AG09319 (cell line): ENCODE data around the gene WASHC2C.
"Not testable (repeated sequence)": the region's sequence is repeated elsewhere in the genome, so short reads cannot be mapped to it uniquely, and the experiment has no call there.

Source experiments
- DNase-seq: peaks from one replicate; pipeline ENCODE4 v3.0.0-alpha.2; 2010; ENCODE audit warnings: low read depth; ENCODE audit errors: extremely low read depth

WASHC2C gene, protein sequence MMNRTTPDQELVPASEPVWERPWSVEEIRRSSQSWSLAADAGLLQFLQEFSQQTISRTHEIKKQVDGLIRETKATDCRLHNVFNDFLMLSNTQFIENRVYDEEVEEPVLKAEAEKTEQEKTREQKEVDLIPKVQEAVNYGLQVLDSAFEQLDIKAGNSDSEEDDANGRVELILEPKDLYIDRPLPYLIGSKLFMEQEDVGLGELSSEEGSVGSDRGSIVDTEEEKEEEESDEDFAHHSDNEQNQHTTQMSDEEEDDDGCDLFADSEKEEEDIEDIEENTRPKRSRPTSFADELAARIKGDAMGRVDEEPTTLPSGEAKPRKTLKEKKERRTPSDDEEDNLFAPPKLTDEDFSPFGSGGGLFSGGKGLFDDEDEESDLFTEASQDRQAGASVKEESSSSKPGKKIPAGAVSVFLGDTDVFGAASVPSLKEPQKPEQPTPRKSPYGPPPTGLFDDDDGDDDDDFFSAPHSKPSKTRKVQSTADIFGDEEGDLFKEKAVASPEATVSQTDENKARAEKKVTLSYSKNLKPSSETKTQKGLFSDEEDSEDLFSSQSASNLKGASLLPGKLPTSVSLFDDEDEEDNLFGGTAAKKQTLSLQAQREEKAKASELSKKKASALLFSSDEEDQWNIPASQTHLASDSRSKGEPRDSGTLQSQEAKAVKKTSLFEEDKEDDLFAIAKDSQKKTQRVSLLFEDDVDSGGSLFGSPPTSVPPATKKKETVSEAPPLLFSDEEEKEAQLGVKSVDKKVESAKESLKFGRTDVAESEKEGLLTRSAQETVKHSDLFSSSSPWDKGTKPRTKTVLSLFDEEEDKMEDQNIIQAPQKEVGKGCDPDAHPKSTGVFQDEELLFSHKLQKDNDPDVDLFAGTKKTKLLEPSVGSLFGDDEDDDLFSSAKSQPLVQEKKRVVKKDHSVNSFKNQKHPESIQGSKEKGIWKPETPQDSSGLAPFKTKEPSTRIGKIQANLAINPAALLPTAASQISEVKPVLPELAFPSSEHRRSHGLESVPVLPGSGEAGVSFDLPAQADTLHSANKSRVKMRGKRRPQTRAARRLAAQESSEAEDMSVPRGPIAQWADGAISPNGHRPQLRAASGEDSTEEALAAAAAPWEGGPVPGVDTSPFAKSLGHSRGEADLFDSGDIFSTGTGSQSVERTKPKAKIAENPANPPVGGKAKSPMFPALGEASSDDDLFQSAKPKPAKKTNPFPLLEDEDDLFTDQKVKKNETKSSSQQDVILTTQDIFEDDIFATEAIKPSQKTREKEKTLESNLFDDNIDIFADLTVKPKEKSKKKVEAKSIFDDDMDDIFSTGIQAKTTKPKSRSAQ (N-terminal part only)

DNA sequence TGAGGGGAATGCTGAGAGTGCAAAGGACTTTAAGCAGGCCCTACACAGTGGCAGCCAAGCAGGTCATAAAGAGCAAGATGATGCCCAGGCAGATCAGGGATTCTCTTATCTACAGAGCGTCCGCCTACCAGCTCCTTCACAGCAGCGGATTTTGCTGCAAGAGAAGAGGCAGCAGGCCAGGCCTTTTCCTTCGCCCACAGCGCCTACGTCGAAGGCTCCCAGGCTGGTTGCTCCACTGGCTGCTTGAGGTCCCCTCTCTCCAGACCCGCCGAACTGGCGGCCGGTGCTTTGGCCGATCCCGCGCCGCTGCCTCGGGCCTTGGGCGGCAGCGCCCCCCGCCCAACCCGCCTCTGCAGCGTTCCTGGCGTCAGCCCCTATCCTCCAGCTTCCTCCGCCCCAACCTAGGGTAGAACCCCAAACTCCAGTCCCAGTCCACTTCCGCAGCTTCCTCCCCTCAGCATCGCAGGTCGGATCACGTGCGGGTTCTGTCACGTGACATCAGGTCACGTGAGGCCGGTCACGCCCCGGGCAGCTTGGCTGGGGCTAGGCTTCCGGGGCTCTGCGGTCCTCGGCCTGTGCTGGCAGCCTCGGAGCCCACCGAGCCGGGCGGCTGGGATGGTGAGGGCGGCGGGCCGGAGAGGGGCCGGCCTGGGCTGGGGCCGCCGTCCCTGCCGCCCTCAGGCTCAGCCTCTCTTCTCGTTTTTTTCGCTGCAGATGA lies at the start of gene WASHC2C:
TSS of gene WASHC2C (plus strand) at position 564 of the 718 bp plus-strand sequence. CDS start at position 616, 52 bp downstream.
- not testable (repeated sequence) for DNase-seq

DNA sequence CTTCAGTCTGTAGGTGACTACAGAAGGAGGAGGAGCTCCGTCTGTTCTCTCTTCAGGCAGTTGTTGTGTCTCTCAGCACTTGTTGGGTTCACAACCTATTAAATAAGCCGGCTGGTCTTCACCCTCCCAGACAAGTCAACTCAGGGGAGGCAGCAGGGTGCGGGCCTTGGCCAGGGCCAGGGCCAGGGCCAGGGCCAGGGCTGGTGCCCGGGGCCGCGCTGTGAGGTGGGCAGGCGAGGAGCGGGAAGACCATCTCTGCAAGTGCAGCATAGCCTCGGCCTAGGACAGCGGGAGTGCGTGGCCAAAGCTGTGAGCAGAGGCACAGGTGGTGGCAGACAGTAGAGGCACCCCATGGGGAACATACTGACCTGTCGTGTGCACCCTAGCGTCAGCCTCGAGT lies 48.6 kb upstream of the WASHC2C start:
- not testable (repeated sequence) for DNase-seq

DNA sequence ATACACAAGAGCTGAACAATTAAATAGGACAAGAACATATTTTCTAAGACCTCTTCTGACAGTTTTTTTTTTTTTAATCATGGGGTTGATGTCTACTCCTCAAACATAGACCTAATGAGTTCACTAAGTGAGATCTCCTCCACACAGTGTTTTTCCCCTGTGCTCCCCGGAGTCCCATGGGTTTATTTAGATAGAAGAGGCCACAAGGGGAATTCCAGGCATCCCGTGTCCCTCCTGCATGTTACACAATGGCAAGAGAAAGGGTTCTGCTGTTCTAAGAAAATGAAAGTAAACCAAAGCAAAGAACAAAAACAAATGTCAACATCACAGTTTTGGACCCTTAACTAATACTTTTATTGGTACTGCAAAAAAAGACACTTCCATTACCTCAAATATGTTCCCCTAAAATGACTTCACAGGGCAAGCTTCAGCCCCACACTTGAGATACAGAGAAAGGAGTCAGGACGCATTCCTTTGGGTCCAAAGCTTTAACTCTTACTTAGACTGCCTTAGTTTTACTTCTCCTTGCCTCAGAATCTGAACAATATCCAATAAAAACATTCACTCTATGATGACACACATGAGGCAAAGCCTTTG lies 16.8 kb upstream of the WASHC2C start:
- DNase-seq: not testable (repeated sequence)

DNA sequence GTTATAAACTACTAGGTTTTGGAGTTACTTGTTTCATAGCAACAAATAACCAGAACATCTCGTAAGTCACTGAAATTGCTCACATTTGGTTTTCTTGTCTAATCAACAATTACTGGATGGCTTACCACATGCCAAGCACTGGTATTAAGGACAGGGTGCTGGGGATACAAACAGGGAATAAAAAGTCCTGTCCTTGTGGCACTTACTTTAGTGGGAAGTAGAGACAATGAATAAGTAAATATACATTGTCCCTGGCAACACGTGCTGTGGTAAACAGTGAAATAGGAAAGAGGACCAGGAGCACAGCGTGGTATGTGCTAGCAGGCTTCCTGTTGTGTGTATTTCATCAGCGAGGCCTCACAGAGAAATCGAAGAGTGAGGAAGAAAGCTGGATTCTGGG lies 15.8 kb upstream of the WASHC2C start:
- DNase-seq: not testable (repeated sequence)

DNA sequence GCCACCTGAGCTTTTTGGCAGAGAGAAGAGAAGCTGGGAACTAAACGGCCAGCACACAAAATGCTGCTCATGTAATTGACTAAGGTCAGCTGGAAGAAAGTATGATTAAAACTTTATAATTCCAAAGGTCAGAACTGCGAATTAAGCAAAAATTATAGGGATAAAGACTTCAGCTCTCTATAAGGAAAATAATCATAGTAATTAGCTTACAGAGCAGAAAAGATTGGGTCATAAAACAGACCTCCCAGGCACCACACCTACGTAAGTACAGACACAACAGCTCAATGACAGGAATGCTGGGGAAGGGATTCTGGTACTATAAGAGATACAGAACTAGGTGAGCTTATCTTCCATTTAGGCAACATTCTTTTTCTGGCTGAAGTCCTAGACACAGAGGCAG lies 10.0 kb upstream of the WASHC2C start:
- DNase-seq: not testable (repeated sequence)

DNA sequence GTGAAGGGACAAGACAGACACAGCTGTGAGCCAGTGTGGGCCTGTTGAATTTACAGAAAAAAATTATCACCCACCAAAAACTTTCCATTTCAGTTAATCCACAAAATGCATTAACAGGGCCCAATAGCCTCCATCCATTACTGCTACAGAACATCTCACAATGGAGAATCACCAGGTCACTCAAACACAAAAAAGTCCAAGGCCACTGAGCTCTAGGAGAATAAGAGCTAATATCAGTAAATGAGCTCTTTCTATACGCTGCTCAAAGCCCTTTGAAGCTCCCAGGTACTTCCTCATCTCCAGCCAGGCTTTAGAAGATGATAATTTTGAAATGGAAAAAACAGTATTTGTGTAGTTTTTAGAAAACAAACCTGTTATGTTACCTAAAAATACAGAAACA lies 9.4 kb upstream of the WASHC2C start:
- DNase-seq: not testable (repeated sequence)

DNA sequence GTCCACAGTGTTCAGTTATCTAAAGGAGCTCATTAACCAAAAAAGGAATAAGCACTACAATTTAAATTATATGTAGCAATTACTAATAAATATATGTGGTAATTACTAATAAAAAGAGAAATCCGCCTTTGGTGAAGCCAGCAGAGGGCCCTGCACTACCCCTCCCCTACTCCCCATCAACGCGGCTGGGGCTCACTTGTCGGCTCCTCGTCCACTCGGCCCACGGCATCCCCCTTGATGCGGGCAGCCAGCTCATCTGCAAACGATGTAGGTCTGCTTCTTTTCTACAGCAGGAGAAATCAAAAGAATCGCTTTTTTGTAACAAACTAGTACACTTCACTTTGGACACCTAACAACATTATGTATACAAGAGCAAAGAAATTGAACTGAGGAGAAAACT lies 5.6 kb upstream of the WASHC2C start:
- not testable (repeated sequence) for DNase-seq

DNA sequence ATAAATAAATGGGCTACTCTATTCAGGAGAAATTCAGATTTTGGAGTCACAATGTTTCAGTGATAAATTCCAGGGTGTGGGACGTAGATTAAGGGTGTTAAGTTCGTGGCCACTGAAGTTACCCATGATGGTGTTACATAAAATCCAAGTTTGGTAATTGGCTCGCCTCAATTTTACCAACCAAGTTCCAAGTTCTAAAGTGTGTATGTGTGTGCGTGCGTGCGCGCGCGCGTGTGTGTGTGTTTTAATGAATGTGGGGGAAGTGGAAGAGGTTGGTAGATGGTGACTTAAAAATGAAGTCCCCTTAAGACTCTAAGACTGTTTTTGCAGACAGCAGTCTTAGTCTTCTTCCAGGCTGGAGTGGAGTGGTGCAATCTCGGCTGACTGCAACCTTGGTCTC lies 3.2 kb upstream of the WASHC2C start:
- DNase-seq: not testable (repeated sequence)

DNA sequence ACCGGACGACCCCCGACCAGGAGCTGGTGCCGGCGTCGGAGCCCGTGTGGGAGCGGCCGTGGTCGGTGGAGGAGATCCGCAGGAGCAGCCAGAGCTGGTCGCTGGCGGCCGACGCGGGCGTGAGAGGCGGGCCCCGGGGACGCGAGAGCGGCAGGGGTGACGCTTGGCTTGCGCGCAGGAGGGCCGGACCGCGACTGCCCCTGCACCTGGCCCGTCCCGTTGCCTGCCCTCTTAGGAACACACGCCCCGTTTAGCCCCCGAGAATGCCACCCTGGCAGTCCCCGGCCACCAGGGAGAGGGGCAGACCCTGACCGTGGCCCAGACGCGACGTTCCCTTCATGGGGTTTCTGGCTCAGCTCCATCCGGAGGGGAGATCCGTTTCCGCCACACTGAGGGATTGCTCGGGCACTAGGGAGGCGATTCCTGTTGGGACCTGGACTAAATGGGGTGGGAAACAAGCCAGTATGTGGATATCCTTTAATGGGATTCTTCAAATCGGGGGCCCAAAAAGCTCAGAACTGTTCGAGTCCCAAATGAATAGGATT lies 427 bp downstream of the WASHC2C start:
- not testable (repeated sequence) for DNase-seq

DNA sequence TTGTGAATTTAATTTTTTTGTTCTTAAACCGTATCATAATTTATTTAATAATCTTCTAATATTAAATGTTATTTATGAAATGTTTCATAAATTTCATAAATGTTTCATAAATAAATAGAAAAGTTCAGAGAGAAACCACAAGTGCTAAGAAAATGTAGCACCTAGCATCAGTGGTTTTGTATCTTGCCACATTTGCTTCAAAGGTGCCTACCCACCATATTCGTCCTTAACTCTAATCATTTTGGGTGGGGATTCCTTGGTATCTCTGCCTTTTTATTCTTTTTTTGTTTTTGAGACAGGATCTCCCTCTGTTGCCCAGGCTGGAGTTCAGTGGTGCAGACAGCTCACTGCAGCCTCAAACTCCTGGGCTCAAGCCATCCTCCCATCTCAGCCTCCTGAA lies 7.4 kb downstream of the WASHC2C start:
- DNase-seq: not testable (repeated sequence)

DNA sequence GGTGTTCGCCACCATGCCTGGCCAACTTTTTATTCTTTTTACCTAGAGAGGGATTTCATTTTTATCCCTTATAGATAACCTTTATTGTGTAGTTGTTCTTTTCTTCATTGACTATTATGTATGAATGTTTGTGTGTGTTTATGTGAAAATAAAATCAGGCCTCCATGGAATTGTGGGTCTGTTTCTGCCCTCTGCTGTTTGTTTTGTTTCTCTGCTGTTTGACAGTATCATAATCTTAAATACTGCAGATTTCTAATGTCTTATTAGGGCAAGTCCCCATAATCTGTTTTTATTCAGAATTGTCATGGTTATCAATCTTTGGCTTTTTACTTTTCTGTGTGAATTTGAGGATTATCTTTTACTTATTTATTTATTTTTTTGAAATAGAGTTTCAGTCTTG lies 7.8 kb downstream of the WASHC2C start:
- not testable (repeated sequence) for DNase-seq

DNA sequence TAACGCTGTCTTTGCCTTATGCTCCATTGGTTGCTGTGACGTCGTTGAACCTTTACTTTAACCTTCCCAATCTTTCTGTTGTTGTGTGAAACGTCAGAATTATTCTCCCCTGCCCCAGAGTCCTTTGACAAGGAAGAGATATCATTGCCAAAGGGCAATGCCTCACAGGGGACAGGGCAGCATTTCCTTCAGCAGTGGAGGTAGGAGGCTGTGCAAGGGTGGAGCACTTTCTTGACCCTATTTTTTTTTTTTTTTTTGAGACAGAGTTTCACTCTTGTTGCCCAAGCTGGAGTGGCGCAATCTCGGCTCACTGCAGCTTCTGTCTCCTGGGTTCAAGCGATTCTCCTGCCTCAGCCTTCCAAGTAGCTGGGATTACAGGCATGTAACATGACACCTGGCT lies 14.5 kb downstream of the WASHC2C start:
- DNase-seq: not testable (repeated sequence)

DNA sequence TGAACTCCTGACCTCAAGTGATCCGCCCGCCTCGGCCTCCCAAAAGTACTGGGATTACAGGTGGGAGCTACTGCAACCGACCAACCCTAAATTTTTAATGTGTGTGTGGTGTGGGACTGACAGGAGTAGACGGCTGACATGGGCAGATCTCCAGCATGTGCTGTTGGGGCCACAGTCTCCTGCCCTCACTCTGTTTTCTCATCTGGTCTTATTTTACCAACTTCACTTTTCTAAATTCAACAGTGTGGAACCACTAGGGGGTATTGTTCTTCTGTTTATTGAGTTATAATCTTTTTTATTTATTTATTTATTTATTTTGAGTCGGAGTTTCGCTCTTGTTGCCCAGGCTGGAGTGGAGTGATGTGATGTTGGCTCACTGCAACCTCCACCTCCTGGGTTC lies 14.9 kb downstream of the WASHC2C start:
- not testable (repeated sequence) for DNase-seq

DNA sequence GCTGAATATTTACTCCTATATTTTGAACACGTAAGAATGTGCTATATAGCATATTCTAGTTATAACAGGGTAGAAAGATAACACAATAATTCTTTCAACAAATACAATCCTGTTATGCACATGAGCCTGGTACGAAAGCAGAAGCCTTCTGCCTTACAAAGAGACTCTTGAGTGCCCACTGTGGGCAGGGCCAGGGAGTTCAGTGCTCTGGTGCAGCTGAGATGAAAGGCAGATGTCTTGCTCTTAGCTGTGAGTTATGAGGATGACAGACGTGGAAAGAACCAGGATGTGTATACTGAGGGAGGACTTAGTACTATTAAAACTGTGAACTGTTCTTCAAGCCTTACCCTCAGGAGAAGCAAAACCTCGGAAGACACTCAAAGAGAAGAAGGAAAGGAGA lies 24.1 kb downstream of the WASHC2C start:
- not testable (repeated sequence) for DNase-seq

DNA sequence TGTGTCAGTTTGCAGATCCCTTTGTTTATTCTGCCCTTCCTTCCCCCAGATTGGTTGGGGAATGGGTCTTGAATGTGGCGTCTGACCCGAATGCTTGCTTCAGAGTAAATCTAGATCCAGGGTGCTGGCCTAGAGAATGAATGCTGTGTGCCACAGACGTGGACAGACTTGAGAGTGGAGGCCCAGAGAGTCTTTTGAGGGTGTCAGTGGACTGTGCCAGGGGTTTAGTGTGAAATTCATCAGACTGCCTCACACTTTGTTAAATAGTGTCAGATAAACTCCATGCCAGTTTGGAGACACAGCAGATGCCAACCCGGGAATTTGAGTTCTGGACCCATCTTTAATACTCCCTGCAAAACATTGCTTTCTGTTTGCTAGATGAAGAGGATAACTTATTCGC lies 25.1 kb downstream of the WASHC2C start:
- DNase-seq: not testable (repeated sequence)

DNA sequence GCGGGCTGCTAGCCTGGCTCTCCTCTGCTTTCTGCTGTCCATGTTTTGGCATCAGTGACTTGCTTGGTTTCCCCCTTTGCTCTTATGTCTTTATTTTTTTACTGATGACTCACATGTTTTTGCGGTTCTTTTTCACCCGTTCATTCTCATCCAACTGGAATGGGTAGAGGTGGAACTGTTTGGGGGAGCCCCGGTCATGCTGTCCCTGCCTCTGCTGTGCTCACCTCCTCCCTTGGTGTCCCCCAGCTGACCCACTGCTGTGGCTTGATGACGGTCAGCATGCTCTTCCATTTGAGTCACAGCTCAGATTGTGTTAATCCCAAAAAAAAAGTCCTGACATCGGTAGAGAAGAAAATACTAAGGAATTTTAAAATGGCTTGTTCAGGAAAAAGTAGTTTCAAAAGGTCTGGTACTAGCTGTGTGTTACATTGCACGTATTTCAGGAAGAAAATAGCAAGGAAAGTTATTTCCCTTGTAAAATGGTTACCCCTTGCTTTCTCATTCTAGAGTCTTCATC lies 27.0 kb downstream of the WASHC2C start:
- not testable (repeated sequence) for DNase-seq

DNA sequence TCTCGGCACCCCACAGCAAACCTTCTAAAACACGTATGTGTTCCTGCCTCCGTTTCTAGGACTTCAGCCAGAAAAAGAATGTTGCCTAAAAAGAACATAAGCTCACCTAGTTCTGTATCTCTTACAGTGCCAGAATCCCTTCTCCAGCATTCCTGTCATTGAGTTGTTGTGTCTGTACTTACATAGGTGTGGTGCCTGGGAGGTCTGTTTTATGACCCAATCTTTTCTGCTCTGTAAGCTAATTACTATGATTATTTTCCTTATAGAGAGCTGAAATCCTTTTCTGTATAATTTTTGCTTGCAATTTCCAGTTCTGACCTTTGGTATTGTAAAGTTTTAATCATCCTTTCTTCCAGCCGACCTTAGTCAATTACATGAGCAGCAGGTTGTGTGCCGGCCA lies 28.0 kb downstream of the WASHC2C start:
- DNase-seq: not testable (repeated sequence)

DNA sequence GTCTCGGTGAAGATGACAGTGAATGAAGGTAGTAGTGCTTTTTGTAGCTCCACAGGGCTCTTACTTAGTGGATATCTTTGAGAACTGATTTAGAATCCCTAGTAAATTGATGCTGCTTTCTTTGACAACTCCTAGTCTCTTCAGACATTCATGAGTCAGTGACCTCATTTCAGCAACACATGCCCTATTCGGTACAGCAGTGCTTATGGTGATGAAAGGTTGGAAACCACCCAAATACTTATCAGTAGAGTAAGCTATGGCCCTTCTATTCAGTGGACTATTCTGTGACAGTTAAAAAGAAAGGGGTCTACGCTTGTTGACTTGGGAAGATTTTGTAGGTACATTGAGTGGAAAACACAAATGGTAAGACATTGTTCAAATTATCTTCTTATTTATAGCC lies 29.0 kb downstream of the WASHC2C start:
- not testable (repeated sequence) for DNase-seq

DNA sequence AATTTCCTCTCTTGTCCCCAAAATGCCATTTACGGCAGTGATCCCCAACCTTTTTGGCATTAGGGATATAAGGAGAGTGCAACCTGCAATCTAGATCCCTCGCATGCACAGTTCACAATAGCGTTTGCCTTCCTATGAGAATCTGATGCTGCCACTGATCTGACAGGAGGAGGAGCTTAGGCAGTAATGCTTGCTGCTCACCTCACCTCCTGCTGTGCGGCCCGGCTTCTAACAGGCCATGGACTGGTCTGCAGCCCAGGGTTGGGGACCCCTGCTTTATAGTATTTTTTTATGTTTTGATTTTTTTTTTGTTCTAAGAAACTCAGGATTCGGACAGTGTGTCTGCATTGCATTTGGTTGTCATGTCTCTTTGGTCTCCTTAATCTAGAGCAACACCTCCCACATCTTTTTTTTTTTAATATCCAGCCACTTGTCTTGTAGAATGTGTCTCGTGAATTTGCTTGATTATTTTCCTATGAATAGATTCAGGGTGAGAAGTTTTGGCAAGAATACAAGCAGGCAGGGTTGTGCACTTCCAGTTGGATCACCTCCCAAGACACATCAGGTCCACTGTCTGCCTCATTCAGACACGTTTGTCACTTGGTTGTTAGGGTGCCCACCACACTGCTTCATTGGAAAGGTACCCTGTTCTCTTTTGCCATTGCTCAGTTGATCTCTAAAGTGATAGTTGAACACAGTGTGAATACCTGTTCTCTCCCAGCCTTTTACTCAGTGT lies 30.8 kb downstream of the WASHC2C start:
- DNase-seq: not testable (repeated sequence)
